Spleen (tissue), 11 donors: ENCODE data around the gene CA10. TPM values are rescaled to one million over a fixed set of nuclear protein-coding genes. Genes with fewer than 3 reads are reported as not detected.

ENCODE experiments used
- DNase-seq: peaks from one replicate; pipeline ENCODE4 v3.0.0-alpha.2; 2020
- H3K27ac ChIP-seq, 8 donors: fragments of 200-600 bp; sonication (generic) in 7 of 8; 1 replicate in 4 of 8; 2 replicates in 4 of 8; pipeline versions ENCODE4 v1.5.0 to v1.8.0; 2016 to 2021; ENCODE audit warnings: inconsistent platforms in 4 of 8, mild to moderate bottlenecking in 4 of 8, moderate library complexity in 1 of 8
- H3K27me3 ChIP-seq, 7 donors: fragments of 200-600 bp; sonication (generic) in 6 of 7; replicated peaks in 1 of 7; 1 replicate in 4 of 7; 2 replicates in 3 of 7; pipeline versions ENCODE4 v1.5.0 to v1.8.0; 2016 to 2021; ENCODE audit warnings: inconsistent platforms in 3 of 7, mild to moderate bottlenecking in 1 of 7
- H3K36me3 ChIP-seq, 6 donors: fragments of 200-600 bp; sonication (generic) in 5 of 6; 1 replicate in 4 of 6; 2 replicates in 2 of 6; pipeline versions ENCODE4 v1.5.0 to v1.8.0; 2016 to 2021; ENCODE audit warnings: inconsistent platforms in 2 of 6
- H3K4me1 ChIP-seq, 6 donors: fragments of 200-600 bp; sonication (generic) in 5 of 6; 1 replicate in 3 of 6; 2 replicates in 3 of 6; pipeline versions ENCODE4 v1.5.0 to v1.8.0; 2016 to 2021; ENCODE audit warnings: inconsistent platforms in 3 of 6
- H3K4me3 ChIP-seq, 8 donors: fragments of 200-600 bp; sonication (generic) in 7 of 8; 1 replicate in 4 of 8; 2 replicates in 4 of 8; pipeline versions ENCODE4 v1.5.0 to v1.8.0; 2016 to 2021; ENCODE audit warnings: inconsistent platforms in 4 of 8, mild to moderate bottlenecking in 4 of 8, moderate library complexity in 2 of 8
- H3K9me3 ChIP-seq, 8 donors: fragments of 200-600 bp; sonication (generic) in 7 of 8; 1 replicate in 4 of 8; 2 replicates in 4 of 8; pipeline versions ENCODE4 v1.5.0 to v1.8.0; 2016 to 2021; ENCODE audit warnings: inconsistent platforms in 4 of 8
- POLR2A ChIP-seq, 3 donors: fragments of 450-650 bp; IDR thresholded peaks; one replicate each; pipeline ENCODE4 v1.5.1; 2017; ENCODE audit warnings: antibody characterized with exemption in 3 of 3, mild to moderate bottlenecking in 1 of 3
- POLR2AphosphoS5 ChIP-seq, 3 donors: sonication (generic); formaldehyde crosslinking; IDR thresholded peaks; one replicate each; pipeline ENCODE4 v1.5.1; 2017; ENCODE audit warnings: antibody characterized with exemption in 3 of 3
- WGBS, 5 donors: extraction: QIAGEN DNeasy Blood & Tissue Kit in 3 of 5; methylation state at CpG; one replicate each; pipeline versions ENCODE4 v1.1.5 to v1.1.7; 2013 to 2018; 5-methylcytosine and 5-hydroxymethylcytosine counted together
- intact Hi-C: fragments of 100-400 bp; cut with DNase I; formaldehyde crosslinking; loops from one replicate; pipeline ENCODE4 v1.15.0; 2023; ENCODE audit warnings: low total_unique reads
- polyA plus RNA-seq, 3 donors: library from polyadenylated mRNA; stranded (reverse); fragments of 200-250 nt; gene quantifications; one replicate each; pipeline ENCODE4 v1.2.1, GENCODE V29; 2013
- total RNA-seq, 7 donors: library from RNA; depleted of rRNA in 3 of 7; stranded (reverse); fragments of >200 nt in 3 of 7; fragmentation: NEBNext Ultra II Directional in 4 of 7; extraction: Animal tissue kit (Norgen Biotek cat#: 25700) in 4 of 7; gene quantifications; one replicate each; pipeline versions ENCODE4 v1.1.0 to v1.2.1, GENCODE V29; 2016 to 2021
- TF ChIP-seq, protein P1 (sequence below), 11 experiments: fragments of 200-600 bp in 7 of 11; fragments of 450-650 bp in 4 of 11; sonication (generic) in 4 of 11; IDR thresholded peaks in 8 of 11; conservative IDR thresholded peaks in 3 of 11; 1 replicate in 7 of 11; 2 replicates in 4 of 11; pipeline versions ENCODE4 v1.4.0 to v1.8.0; 2016 to 2021; ENCODE audit warnings: antibody characterized with exemption in 11 of 11, inconsistent platforms in 4 of 11, mild to moderate bottlenecking in 1 of 11
- donor health status: healthy with polysubstance abuse.
- donor health status: DM: no; HTN: no; CAD: no; lungs with moderate emphysema.
- donor health status: DM: no; HTN: no; CAD: no.
- donor health status: Bipolar disorder and iron deficiency.
- donor health status: healthy.
- donor health status: DM: no; HTN: no; CAD: no.
- donor health status: DM: yes; HTN: yes; CAD: no.

Gene CA10
- total and polyA plus RNA-seq, 10 donors = 0.19 to 0.22 TPM; not detected in 8

DNA sequence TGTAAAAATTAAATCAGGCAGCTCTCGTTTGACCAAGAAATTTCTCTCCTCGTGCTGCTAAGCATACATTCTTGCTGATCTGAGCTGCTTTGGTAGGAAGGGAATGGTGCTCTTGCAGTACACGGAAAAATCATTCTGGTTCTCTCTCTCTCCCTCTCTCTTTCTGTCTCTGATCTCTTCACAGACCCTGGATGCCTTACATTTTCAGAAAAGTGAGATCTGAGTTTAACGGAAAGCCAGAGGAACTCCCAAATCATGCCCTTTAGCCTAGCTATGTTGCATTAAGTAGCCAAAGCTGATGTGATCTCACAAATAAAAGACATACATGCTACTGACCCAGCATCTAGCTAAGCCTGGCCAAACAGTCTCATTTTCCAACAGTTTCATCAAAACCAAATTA lies 4.0 kb downstream of the CA10 start:
- intact Hi-C loops = no loop called here
- 54 to 68% (median 57%) methylated on average over 4 of the region's 4 CpGs for WGBS, 5 donors

DNA sequence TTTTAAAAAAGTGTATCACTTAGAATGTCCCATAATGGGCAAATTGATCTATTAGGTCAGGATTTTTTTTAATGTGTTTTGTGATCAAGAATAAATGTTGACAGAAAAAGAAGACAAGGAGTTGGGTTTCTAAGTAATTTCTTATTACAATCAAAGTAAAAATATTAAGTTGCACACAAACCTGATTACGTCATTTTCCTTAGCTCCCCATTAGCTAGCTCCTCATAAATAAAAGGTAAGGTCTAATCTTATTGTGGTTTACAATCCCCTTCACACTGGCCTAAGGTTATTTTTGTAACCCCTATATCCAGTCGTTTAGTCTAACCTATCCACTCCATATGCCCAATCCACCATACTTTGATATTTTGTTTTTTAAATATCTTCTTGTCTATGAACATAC lies 7.6 kb downstream of the CA10 start:
- intact Hi-C loops = no loop called here
- no peaks in the 10 kb centered on the region for H3K9me3 ChIP-seq
- H3K4me1 ChIP-seq = no peaks in the 10 kb centered on the region
- no peak overlapping the region for H3K27ac ChIP-seq
- DNase-seq = no peak
- no peaks in the 10 kb centered on the region for H3K36me3 ChIP-seq
- TF ChIP-seq, protein P1, sequence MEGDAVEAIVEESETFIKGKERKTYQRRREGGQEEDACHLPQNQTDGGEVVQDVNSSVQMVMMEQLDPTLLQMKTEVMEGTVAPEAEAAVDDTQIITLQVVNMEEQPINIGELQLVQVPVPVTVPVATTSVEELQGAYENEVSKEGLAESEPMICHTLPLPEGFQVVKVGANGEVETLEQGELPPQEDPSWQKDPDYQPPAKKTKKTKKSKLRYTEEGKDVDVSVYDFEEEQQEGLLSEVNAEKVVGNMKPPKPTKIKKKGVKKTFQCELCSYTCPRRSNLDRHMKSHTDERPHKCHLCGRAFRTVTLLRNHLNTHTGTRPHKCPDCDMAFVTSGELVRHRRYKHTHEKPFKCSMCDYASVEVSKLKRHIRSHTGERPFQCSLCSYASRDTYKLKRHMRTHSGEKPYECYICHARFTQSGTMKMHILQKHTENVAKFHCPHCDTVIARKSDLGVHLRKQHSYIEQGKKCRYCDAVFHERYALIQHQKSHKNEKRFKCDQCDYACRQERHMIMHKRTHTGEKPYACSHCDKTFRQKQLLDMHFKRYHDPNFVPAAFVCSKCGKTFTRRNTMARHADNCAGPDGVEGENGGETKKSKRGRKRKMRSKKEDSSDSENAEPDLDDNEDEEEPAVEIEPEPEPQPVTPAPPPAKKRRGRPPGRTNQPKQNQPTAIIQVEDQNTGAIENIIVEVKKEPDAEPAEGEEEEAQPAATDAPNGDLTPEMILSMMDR (IDR thresholded peaks at IDR 0.05 in 8 of 11, conservative IDR thresholded peaks at IDR 0.05 in 3 of 11) = no peak
- TF ChIP-seq POLR2AphosphoS5 (IDR thresholded peaks at IDR 0.05) = no peak
- no peak for TF ChIP-seq POLR2A (IDR thresholded peaks at IDR 0.05)
- no peak overlapping the region for H3K4me3 ChIP-seq
- peaks cover 0 to 11% (median 0%) of the 10 kb centered on the region in 7 donors for H3K27me3 ChIP-seq
- WGBS, 5 donors = 74 to 90% (median 78%) methylated on average over 2 of the region's 2 CpGs

More for the DNA sequence above, 4.0 kb downstream of the CA10 start:
- Histone ChIP-seq H3K4me1 (peaks cover 0 to 14% (median 0%) of the 10 kb centered on the region in 6 donors), H3K36me3 (no peaks in the 10 kb centered on the region), H3K27ac (no peak overlapping the region), H3K27me3 (peaks cover 0 to 46% (median 33%) of the 10 kb centered on the region in 7 donors), H3K4me3 (no peak overlapping the region), H3K9me3 (peaks cover 0 to 13% (median 0%) of the 10 kb centered on the region in 8 donors)
- TF ChIP-seq POLR2AphosphoS5 (IDR thresholded peaks at IDR 0.05) = no peak
- TF ChIP-seq, protein P1 (IDR thresholded peaks at IDR 0.05 in 8 of 11, conservative IDR thresholded peaks at IDR 0.05 in 3 of 11) = no peak
- TF ChIP-seq POLR2A (IDR thresholded peaks at IDR 0.05) = no peak
- DNase-seq = no peak

DNA sequence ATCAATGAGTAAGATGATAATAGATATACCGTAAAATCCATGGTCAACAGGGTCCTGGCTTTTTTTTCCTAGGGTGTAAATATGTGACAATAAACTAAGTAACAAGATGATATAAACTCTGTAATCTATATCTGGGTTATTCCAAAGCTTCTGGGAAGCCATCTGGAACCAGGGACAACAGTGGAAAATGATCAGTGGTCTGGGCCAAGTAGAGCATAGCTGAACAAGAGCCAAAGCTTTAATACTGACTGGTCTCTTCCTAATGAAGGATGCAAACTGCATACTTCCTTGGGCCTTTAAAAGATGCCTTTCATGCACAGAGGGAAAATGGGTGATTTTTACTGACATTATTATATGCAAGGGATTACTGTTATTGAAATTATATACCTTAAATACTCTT lies 8.9 kb downstream of the CA10 start:
- DNase-seq = no peak
- Histone ChIP-seq H3K27ac (no peak overlapping the region), H3K4me1 (no peaks in the 10 kb centered on the region), H3K9me3 (no peaks in the 10 kb centered on the region), H3K27me3 (peaks cover 0 to 4% (median 0%) of the 10 kb centered on the region in 7 donors), H3K4me3 (no peak overlapping the region), H3K36me3 (no peaks in the 10 kb centered on the region)
- 39 to 91% (median 85%) methylated on average over 1 of the region's 1 CpG for WGBS, 5 donors
- TF ChIP-seq POLR2A (IDR thresholded peaks at IDR 0.05) (no peak), POLR2AphosphoS5 (IDR thresholded peaks at IDR 0.05) (no peak)
- TF ChIP-seq, protein P1 (IDR thresholded peaks at IDR 0.05 in 8 of 11, conservative IDR thresholded peaks at IDR 0.05 in 3 of 11) = no peak
- intact Hi-C loops = no loop called here

DNA sequence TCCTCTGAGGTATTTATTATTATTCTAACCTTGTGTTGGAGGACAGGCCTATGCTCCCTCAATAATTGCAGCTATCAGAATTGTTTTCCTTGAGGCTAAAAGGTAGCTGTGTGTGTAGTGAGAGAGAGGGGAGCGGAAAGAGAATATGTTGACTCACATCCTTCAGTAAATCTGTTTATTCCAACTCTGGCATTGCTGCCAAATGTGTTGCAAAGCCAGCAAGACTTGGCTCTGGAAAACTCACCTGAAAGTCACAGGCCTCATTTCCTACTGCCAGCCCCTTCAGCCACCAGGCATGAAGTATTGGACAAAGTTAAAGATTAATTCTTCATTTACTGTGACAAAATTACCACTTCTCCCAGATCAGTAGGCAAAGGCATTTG lies 9.6 kb downstream of the CA10 start:
- intact Hi-C loops = no loop called here
- Histone ChIP-seq H3K27me3 (no peaks in the 10 kb centered on the region), H3K4me1 (no peaks in the 10 kb centered on the region), H3K9me3 (no peaks in the 10 kb centered on the region), H3K4me3 (no peak overlapping the region), H3K27ac (no peak overlapping the region), H3K36me3 (no peaks in the 10 kb centered on the region)
- 80 to 100% (median 83%) methylated on average over 1 of the region's 1 CpG for WGBS, 5 donors
- DNase-seq = no peak
- TF ChIP-seq POLR2AphosphoS5 (IDR thresholded peaks at IDR 0.05) (no peak), POLR2A (IDR thresholded peaks at IDR 0.05) (no peak)
- TF ChIP-seq, protein P1 (IDR thresholded peaks at IDR 0.05 in 8 of 11, conservative IDR thresholded peaks at IDR 0.05 in 3 of 11) = no peak
